Colon (tissue), 2 donors: Measurements from ENCODE around the gene ZDHHC11.
"Not testable (repeated sequence)": the region's sequence is repeated elsewhere in the genome, so short reads cannot be mapped to it uniquely, and the experiment has no call there.

Experiments used
- FAIRE-seq: peaks from 2 replicates; lab custom pipeline; 2012; peaks lifted over from hg19 to GRCh38; lab: Jason Lieb, UNC
- donor health status: control.
- donor health status: control.

Gene ZDHHC11

DNA sequence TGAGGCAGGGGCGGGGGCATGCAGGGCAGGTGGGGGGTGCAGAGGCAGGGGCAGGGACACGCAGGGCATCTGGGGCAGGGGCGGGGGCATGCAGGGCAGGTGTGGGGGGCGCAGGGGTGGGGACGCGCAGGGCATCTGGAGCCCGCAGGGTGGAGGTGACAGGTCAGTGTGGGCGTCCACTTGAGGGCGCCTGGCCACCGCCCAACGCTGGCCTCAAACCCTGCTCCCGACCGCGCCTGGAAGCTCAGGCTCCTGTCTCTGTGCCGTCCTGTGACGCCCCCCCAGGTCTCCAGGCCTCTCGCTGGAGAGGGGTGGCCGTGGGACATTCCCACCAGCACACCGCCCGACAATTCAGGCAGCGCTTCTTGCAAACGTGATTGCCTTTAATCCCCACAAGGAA lies 6.9 kb downstream of the ZDHHC11 start:
- FAIRE-seq = not testable (repeated sequence)

DNA sequence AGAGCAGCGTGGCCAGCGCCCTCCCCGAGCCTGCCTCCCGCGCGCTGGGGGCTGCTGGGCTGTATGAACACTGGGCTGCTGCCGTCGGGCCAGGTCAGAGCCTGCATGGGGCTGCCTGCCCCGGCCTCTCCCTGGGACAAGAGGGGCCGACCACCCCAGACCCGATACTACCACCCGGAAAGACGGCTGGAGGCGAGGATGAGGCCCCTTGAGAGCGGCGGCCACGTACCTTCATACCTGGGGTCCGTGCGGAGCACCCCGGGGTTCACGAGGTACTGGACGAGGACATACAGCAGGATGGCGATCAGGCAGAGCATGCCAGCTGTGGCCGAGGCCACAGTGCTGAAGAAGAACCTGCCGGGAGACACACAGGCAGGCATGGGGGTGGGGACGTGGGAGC lies 7.4 kb downstream of the ZDHHC11 start:
- FAIRE-seq = not testable (repeated sequence)

DNA sequence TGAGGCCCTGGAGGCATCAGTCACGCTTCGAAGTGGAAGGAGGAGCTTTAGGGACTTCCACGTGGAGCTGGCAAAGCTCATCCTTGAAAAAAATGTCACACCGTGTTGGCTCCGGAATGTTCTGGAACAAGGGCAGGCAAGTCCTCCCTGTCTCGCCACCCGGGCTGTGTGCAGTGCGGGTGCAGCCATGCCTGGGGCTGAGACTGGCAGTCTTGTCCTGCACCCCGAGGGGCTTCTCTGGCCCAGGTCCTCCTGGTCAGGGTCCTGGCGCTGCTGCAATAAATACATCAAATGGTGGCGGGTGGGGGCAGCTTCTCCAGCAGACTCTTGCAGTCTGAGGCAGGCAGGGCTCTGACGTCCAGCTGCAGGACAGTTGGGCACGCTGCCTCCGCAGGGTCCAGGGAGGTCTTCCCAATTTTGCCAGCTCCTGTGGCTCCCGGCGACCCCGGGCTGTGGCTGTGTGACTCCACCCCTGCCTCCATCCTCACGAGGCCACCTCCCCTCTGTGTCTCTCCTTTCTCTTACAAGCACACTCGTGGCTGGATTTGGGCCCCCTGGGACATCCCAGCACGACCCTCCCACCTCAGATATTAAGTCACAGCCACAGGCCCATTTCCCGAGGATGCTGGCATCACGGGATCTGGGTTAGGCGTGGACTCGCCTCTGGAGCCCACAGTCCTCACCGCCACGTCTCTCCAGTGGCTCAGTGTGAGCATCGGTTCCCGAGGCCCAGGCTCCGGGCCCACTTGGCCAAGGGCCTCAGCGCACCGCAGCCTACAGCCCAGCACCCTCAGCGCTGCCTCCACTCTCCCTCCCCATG lies 8.2 kb downstream of the ZDHHC11 start:
- FAIRE-seq = not testable (repeated sequence)

DNA sequence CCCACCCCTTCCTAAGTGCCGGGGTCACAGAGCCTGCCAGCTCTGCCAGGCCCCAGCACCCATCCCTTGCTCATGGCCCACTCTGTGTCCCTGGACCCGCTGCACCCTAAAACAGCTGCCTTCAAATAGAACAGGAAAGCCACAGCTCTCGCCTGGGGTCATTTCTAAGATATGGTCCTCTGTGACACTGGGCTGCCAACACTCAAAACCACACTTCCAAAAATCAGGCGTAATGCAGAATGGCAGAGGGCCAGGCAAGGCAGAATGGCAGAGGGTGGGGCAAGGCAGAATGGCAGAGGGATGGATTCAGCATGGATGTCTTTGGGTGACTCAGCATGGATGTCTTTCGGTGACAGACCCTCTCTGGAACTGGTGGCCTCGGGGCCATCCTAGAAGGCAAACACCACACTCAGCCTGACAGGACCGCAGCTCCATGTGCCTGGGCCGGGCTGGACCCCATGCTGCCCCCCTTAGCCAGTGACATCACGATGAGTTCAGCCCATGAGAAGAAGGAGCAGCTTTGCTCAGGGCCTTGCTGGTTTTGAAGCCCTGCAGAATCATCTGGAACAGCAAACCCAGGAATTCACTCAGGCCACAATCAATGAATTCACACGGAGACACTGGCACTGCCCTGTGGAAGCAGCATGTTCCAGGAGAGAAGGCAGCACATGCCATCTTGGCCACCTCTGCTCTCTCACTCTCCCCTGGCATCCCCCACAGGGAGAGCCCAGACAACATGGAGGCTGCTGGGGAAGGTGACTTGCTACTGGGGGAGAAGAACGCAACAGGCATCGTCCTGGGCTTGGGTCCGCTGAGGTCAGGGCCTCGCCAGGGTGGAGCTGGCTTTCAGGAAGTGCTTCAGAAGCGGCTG lies 9.0 kb downstream of the ZDHHC11 start:
- FAIRE-seq = not testable (repeated sequence)

DNA sequence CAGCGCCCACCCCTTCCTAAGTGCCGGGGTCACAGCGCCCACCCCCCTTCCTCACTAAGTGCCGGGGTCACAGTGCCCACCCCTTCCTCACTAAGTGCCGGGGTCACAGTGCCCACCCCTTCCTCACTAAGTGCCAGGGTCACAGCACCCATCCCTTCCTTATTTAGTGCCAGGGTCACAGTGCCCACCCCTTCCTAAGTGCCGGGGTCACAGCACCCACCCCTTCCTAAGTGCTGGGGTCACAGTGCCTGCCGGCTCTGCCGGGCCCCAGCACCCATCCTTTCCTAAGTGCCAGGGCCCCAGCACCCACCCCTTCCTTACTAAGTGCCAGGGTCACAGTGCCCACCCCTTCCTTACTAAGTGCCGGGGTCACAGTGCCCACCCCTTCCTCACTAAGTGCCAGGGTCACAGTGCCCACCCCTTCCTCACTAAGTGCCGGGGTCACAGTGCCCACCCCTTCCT lies 9.8 kb downstream of the ZDHHC11 start:
- FAIRE-seq = not testable (repeated sequence)

DNA sequence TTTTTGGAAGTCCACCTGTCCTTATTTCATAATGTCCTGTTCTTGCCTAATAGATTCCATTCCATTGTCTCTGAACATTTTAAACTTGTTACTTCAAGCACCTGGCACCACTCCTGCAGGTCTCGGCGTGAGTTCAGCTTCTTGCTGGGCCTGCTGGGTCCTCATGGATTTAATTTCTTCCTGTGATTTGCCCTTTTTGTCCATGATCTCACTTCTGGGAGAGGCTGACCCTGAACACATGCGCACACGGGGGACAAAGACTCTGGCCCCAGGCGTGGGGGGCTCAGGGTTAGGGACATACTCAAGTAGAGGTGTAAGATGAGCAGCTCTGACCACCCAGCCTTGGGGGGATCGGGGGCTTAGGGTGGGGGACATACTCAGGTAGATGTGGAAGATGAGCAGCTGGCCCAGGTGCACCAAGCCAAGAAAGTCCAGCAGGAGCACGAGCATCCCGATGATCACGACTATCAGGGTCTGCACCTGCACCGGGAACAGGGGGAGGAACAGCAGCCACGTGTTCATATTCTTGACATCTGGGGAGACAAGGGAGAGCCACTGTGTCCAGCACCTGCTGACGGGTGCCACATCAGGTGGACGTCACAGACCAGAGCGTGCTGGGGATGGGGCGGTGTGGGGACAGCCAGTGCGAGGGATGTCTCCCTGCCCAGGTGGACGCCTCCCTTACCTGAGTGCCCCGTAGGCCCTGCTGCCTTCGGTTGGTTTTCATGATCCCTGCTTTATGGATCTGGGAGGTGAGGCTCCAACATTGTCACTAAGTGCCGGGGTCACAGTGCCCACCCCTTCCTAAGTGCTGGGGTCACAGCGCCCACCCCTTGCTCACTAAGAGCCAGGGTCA lies 10.4 kb downstream of the ZDHHC11 start:
- not testable (repeated sequence) for FAIRE-seq

DNA sequence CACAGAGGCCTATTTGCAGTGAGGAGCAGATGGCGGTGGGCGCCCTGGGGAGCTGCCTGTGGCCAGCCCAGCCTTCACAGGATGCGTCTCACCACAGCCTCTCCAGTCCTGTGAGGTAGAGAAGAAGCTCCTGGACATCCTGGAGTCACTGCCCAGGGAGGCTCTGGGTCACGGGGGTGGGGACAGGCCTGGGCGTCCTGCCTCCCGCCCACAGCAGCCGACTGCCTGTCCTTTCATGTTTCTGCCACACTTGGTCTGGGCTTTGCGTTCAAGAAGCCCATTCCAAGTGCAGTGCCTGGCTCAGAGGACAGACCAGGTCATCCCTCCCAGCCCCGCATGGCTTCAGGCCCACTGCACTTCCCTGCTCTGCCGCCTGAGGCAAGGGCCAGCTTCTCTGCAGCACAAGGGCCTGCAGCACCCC lies 12.3 kb downstream of the ZDHHC11 start:
- FAIRE-seq = not testable (repeated sequence)

DNA sequence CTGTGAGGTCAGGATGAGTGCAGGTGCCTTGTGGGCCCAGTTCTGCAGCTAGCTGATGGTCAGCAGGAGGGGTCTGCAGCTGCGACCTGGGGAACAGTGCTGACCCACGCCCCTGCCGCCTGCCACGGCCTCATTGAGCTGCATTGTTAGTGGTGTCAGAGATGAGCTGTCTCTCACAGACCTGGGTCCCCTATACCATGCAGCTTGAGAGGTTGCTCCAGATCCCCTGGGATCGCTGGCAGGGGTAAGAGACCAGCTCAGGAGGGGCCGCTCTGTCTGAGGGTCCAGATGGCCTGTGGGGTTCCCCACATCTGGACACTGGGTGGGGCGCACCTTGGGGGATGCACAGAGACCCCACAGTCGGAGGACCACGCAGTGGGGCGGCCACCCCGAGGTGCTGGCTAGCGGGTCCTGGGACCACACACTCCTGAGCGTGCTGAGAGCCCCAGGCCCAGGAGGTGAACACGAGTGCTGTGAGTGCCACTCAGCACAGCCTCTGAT lies 13.1 kb downstream of the ZDHHC11 start:
- not testable (repeated sequence) for FAIRE-seq

DNA sequence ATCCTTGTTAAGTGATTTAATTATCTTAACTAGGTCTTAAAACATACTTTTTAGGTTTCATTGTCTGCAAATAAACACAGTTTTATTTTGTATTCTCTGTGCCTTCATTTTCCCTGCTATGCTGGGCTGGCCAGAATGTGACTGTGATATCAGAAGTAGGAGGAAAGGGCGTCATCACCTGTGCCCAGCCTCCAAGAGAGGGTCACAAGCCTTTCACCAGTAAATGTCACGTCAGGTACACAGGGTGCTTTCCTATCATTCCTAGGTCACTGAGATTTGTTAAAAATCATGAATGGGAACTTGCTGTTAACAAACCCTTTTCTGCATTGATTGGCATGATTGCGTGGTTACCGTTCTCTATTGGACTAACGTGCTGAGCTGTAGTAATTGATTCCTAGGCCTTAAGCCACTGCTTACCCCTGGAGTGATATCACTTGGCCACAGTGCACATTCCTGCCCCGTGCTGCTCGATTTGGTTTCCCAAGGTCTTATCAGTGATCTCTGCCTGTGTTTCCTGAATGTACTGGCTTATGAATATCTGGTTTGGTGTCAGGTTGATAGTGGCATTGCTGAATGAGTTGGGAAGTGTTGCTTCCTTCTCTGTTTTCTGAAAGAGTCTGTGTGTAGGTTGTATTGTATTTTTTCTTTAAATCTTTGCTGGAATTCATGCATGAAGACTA lies 14.7 kb downstream of the ZDHHC11 start:
- FAIRE-seq = not testable (repeated sequence)

DNA sequence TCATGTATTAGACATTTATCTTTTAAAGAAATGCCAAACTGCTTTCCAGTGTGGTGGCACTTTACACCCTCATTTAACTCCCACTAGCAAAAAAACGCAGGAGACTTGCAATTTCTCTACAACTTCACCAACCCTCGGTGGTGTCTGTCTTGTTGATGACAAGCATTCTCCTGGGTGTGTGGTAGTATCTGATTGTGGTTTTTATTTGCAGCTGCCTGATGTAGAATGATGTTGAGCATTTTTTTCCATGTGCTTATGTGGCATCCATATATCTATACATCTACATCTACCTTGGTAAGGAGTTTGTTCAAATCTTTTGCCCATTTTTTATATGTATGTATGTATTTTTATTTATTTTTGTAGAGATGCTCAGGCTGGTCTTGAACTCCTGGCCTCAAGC lies 16.8 kb downstream of the ZDHHC11 start:
- not testable (repeated sequence) for FAIRE-seq

DNA sequence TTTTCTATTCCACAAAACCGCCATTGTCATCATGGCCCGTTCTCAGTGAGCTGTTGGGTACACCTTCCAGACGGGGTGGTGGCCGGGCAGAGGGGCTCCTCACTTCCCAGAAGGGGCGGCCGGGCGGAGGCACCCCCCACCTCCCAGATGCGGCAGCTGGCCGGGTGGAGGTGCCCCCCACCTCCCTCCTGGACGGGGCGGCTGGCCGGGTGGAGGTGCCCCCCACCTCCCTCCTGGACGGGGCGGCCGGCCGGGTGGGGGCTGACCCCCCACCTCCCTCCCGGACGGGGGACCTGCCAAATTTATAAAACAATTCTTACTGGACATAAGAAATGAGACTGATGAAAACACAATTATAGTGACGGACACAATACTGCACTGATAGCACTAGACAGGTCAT lies 22.6 kb downstream of the ZDHHC11 start:
- not testable (repeated sequence) for FAIRE-seq

DNA sequence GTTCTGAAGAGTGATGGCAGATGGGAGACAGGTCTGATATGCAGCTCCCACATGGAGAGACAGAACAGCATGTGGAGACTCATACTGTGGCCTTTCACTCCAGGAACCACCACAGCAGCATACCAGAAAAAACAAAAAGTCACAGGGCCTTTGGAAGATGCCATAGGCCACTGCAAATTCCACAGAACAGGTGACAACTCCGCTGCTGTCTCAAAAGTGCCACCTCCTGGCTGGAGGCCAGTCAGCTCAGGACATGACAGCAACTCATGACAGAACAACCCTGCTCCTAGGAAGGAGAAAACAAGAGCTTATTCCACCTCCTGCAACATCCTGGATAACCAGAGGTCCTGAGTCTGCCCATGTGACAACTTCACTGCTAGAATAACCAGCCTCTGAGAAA lies 25.2 kb downstream of the ZDHHC11 start:
- FAIRE-seq = not testable (repeated sequence)

DNA sequence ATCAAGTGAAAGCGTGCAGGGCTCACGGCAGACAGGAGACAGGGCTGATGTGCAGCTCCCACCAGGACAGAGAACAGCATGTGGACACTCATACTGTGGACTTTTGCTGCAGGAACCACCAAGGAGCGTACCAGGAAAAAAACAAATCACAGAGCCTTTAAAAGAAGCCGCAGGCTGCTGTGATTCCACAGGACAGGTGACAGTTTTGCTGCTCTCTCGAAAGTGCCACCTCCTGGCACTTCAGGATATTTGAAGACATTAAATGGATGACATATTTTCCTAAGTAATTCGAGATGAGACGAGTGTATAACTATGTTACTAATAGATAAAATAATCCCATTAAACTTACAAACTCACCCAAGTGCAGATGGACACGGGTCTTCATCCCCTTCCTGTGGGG lies 29.3 kb downstream of the ZDHHC11 start:
- FAIRE-seq = no peak

DNA sequence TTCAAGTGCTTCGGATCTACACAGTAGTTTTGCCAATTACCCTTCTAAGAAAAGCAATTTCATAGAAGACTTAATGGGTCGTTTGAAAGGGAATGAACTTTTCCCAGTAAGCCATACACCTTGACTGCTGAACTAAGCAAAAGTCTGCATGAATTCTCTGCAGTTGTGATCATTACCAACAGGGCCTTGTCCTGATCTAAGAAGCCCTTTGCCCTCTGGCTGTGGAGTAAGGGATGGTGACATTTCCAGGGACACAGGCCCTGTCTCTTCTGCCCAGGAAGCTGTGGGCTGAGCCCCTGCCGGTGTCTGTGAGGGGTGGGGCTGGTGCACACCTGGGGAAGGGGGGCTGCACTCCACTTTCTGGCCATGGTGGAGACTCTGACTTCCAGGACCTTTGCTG lies 30.5 kb downstream of the ZDHHC11 start:
- no peak for FAIRE-seq

DNA sequence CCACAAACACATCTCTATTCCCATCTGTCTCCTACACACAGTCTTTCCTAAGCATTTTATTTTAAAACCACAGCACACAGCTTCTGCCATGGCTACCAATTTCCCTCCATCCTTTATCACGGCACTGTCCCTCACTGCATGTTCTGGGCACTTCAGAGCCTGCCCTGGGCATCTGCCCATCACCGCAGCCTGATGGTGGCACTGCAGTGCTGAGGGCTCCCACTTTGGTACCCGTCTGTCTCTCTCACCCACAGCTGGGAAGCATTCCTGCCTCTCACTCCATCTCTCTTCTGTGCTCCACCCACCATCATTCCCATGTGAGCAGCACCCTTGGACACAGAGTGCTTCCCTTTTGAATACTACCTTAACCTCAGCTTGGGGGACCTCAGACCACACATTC lies 31.7 kb downstream of the ZDHHC11 start:
- no peak for FAIRE-seq

DNA sequence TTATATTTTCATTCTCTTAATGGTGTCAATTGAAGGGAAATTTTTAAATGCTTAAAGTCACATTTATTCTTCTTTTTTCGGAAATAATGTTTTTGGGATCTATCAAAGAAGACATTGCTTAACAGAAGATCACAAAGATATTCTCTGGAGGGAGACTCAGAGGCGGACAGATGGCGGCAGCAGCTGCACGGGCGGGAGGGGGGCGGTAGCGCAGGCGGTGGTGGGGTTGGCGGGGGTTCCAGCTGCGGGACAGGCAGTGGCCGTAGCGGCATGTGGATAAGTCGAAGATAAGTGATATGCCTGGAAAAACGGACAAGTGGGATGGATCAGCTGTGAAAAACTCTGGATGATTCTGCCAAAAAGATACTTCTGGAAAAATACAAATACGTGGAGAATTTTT lies 34.6 kb downstream of the ZDHHC11 start:
- no peak for FAIRE-seq

DNA sequence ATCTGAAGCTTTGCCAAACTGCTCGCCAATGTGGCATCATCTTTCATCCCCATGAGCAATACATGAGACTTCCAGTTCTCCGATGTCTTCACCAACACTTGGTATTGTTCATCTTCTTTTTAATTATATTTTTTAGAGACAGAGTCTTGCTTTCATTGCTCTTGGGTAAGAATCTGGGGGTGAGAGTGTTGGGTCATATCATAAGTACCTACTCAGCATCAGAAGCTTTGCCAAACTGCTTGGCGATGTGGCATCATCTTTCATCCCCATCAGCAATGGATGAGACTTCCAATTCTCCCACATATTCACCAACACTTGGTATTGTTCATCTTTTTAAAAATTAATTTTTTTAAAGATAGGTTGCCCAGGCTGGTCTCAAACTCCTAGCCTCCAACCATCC lies 35.3 kb downstream of the ZDHHC11 start:
- no peak for FAIRE-seq

DNA sequence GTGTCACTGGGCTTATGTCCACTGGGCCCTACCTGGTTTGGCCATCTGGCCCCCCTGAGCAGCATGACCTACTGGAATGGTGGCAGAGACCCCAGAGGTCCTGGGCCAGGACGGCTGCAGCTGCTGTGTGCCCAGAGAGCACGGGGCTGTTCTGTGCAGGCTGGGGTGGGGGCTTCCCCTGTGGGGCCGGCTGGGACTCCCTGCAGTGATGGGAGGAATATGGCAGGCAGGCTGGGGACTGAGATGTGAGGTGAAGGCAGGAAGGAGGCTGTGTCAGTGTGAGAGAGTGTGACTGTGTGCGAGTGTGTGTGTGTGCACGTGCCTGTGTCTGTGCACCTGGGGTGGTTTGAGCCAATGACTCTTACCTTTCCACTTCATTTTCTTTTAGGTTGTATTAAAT lies 37.2 kb downstream of the ZDHHC11 start:
- FAIRE-seq = not testable (repeated sequence)

DNA sequence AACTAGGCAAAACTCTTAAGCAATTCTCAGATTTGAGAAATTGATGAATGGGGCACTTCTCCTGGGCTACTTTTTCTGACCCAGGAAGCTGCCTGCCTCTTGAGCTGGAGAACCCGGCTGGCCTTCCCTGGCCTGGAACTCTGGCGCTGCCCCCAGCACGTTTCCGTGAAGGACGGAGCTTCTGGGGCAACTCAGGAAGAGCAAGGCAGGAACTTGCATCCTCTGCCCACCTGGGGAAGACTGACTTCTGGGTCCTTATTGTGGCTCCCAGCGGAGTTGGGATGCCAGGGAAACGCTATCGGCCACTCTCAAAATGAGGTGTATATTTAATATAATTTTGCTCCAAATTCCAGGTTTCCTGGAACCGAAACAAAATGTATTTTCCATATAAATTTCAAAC lies 39.4 kb downstream of the ZDHHC11 start:
- not testable (repeated sequence) for FAIRE-seq

DNA sequence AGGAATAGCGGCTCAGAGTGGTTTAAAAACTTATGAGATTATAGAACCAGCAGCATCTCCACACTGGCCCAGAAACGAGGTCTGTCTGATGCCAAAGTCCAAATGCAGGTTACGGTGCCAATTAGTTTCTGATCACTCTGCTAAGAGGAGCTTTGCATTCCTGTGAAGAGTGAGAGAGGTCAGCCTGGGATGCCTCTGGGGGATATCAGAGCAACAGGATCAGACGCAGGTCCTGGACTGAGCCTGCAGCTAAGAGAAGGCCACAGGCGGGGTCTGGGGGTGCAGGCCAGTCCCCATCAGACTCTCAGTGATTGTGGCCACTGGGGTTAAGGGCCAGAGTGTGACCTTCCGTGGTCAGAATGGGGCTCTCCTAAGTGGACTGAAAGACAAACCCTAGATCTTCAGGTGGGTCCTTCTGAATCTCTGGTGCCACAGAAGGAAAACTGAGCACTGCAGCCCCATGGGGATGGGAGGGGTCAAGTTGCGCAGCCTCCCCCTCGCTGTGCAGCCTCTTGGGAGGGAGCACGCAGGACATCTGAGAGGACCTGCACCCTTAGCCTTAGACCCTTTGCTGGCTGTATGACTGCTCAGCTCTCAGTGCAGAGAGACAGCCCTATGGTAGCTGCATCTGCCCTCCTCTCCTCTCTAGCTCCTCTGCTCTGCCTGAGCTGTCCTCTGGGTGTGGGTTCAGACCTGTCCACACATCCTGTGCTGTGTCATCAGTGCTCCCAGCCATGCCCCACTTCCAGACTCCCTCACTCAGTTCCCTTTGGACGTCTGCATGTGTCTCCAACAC lies 42.9 kb downstream of the ZDHHC11 start:
- not testable (repeated sequence) for FAIRE-seq
